ENCODE measurements around the gene HOMER1.

- TF ChIP-seq CTCF (IDR thresholded peaks at IDR 0.05) = no peak
- no peak for TF ChIP-seq POLR2A (IDR thresholded peaks at IDR 0.05)
These were observed 47.0 kb upstream of the HOMER1 start for GRCh38 chr5:79560771-79561524.
